SK-N-SH (cell line): ENCODE measurements around the gene DLD. TPM values are rescaled to one million over a fixed set of nuclear protein-coding genes. Genes with fewer than 3 reads are reported as not detected.
A peak's percentile ranks its signal among the peaks of the same experiment; 100 is the strongest.

Source experiments
- CTCF ChIA-PET: fragments of 300-600, 350-600 bp; formaldehyde crosslinking; extraction: SDS; loops from one replicate; lab custom pipeline; 2021; lab: Yijun Ruan, JAX
- POLR2A ChIA-PET: fragments of 350-600 bp; sonication (Branson Sonifier 250); formaldehyde crosslinking; extraction: SDS; loops from one replicate; lab custom pipeline; 2020; ENCODE audit warnings: antibody characterized with exemption, inconsistent platforms; lab: Yijun Ruan, JAX
- DNase-seq: peaks from one replicate; pipeline ENCODE4 v3.0.0; 2012
- H2AFZ ChIP-seq: fragments of 200-600 bp; sonication (generic); 2 replicates; pipeline ENCODE4 v1.8.1; 2016; ENCODE audit warnings: antibody characterized with exemption, mild to moderate bottlenecking, low read depth
- H3F3A ChIP-seq: fragments of 200-600 bp; sonication (generic); replicated peaks from 2 replicates; pipeline ENCODE3; 2016; ENCODE audit warnings: antibody characterized with exemption, mild to moderate bottlenecking; ENCODE audit not compliant: insufficient read depth
- H3K27ac ChIP-seq, 2 experiments: fragments of 200-500 bp in 1 of 2; fragments of 200-600 bp in 1 of 2; sonication (Bioruptor generic) in 1 of 2; sonication (generic), shearing (Covaris generic) in 1 of 2; 2 replicates each; pipeline versions ENCODE4 v1.5.1 to v1.6.1; 2014 to 2016; ENCODE audit warnings: low read depth in 2 of 2, inconsistent platforms in 1 of 2, low read length in 1 of 2, mild to moderate bottlenecking in 1 of 2, mixed read lengths in 1 of 2
- H3K27me3 ChIP-seq: fragments of 200-600 bp; sonication (generic), shearing (Covaris generic); 2 replicates; pipeline ENCODE4 v1.6.1; 2016; ENCODE audit warnings: mixed run types; ENCODE audit not compliant: insufficient read depth
- H3K36me3 ChIP-seq, 2 experiments: fragments of 200-500 bp in 1 of 2; fragments of 200-600 bp in 1 of 2; sonication (Bioruptor generic) in 1 of 2; sonication (generic) in 1 of 2; replicated peaks in 1 of 2; 2 replicates each; pipeline versions ENCODE3 to v1.5.1; 2014 to 2016; ENCODE audit warnings: low read length in 1 of 2, mild to moderate bottlenecking in 1 of 2; ENCODE audit not compliant: insufficient read depth in 2 of 2, control insufficient read depth in 1 of 2
- H3K4me1 ChIP-seq, 2 experiments: fragments of 200-500 bp in 1 of 2; fragments of 200-600 bp in 1 of 2; sonication (Bioruptor generic) in 1 of 2; sonication (generic), shearing (Covaris generic) in 1 of 2; 2 replicates each; pipeline versions ENCODE4 v1.5.1 to v1.6.1; 2014 to 2016; ENCODE audit warnings: low read depth in 1 of 2, low read length in 1 of 2, mixed run types in 1 of 2; ENCODE audit not compliant: insufficient read depth in 2 of 2, control insufficient read depth in 1 of 2
- H3K4me2 ChIP-seq: fragments of 200-600 bp; sonication (generic), shearing (Covaris generic); 2 replicates; pipeline ENCODE4 v1.6.1; 2017; ENCODE audit warnings: mixed run types
- H3K4me3 ChIP-seq, 2 experiments: fragments of 200-500 bp in 1 of 2; fragments of 200-600 bp in 1 of 2; sonication (Bioruptor generic) in 1 of 2; sonication (generic), shearing (Covaris generic) in 1 of 2; 2 replicates each; pipeline versions ENCODE4 v1.5.1 to v1.8.1; 2014 to 2016; ENCODE audit warnings: low read depth in 2 of 2, inconsistent platforms in 1 of 2, low read length in 1 of 2, mild to moderate bottlenecking in 1 of 2, mixed read lengths in 1 of 2, moderate library complexity in 1 of 2
- H3K79me2 ChIP-seq: fragments of 200-600 bp; sonication (generic); 2 replicates; pipeline ENCODE4 v1.8.1; 2017; ENCODE audit warnings: mild to moderate bottlenecking; ENCODE audit not compliant: insufficient read depth
- H3K9ac ChIP-seq: fragments of 200-600 bp; sonication (generic); 2 replicates; pipeline ENCODE4 v1.6.1; 2017; ENCODE audit warnings: mixed run types
- H3K9me2 ChIP-seq: fragments of 200-600 bp; sonication (generic); 2 replicates; pipeline ENCODE4 v1.6.1; 2017; ENCODE audit warnings: mixed run types
- H3K9me3 ChIP-seq: fragments of 200-600 bp; sonication (generic); 2 replicates; pipeline ENCODE4 v1.6.1; 2017; ENCODE audit warnings: mixed run types, mild to moderate bottlenecking, moderate library complexity
- H4K20me1 ChIP-seq: fragments of 200-600 bp; sonication (generic); 2 replicates; pipeline ENCODE4 v1.6.1; 2017; ENCODE audit warnings: mild to moderate bottlenecking, mixed run types; ENCODE audit not compliant: insufficient read depth
- CHD2 ChIP-seq: fragments of 150-350 bp; IDR thresholded peaks from 2 replicates; pipeline ENCODE4 v1.6.1; 2018; ENCODE audit warnings: low read length; ENCODE audit not compliant: partially characterized antibody
- ELF1 ChIP-seq: IDR thresholded peaks from 2 replicates; pipeline ENCODE4 v1.4.0; 2012
- EP300 ChIP-seq, 2 experiments: IDR thresholded peaks; 2 replicates each; pipeline versions ENCODE4 v1.4.0 to v1.6.1; 2012; ENCODE audit warnings: borderline replicate concordance in 1 of 2, low read depth in 1 of 2, low read length in 1 of 2
- EZH2phosphoT487 ChIP-seq: fragments of 200-600 bp; sonication (generic); IDR thresholded peaks from 2 replicates; pipeline ENCODE4 v1.6.1; 2017; ENCODE audit warnings: low read depth, mixed run types, mild to moderate bottlenecking, antibody characterized with exemption, moderate library complexity, borderline replicate concordance
- FOSL2 ChIP-seq: IDR thresholded peaks from 2 replicates; pipeline ENCODE4 v1.4.0; 2012; ENCODE audit warnings: low read depth, mild to moderate bottlenecking, moderate library complexity, borderline replicate concordance
- FOXJ3 ChIP-seq: sonication (generic); formaldehyde crosslinking; IDR thresholded peaks from 2 replicates; pipeline ENCODE4 v1.5.1; 2020; ENCODE audit warnings: mild to moderate bottlenecking, missing genetic modification reagents
- FOXM1 ChIP-seq: IDR thresholded peaks from 2 replicates; pipeline ENCODE4 v1.4.0; 2012; ENCODE audit warnings: low read depth, mild to moderate bottlenecking
- GABPA ChIP-seq: IDR thresholded peaks from 2 replicates; pipeline ENCODE4 v1.4.0; 2012; ENCODE audit warnings: low read depth, mild to moderate bottlenecking
- JUND ChIP-seq: IDR thresholded peaks from 2 replicates; pipeline ENCODE4 v1.4.0; 2012
- MAX ChIP-seq: IDR thresholded peaks from 2 replicates; pipeline ENCODE4 v1.4.0; 2012; ENCODE audit warnings: low read depth
- MEF2A ChIP-seq: IDR thresholded peaks from 2 replicates; pipeline ENCODE4 v1.4.0; 2012; ENCODE audit warnings: low read depth, borderline replicate concordance
- PBX3 ChIP-seq: IDR thresholded peaks from 2 replicates; pipeline ENCODE4; 2012
- POLR2AphosphoS5 ChIP-seq: IDR thresholded peaks from 2 replicates; pipeline ENCODE4 v1.6.1; 2012; ENCODE audit warnings: low read depth, low read length
- RAD21 ChIP-seq: IDR thresholded peaks from 2 replicates; pipeline ENCODE4 v1.6.1; 2012; ENCODE audit warnings: mild to moderate bottlenecking, low read length
- RXRA ChIP-seq: IDR thresholded peaks from 2 replicates; pipeline ENCODE4 v1.4.0; 2012; ENCODE audit warnings: low read depth, mild to moderate bottlenecking, borderline replicate concordance
- SIN3A ChIP-seq: IDR thresholded peaks from 2 replicates; pipeline ENCODE4 v1.6.1; 2012; ENCODE audit warnings: low read depth, mild to moderate bottlenecking, low read length, moderate library complexity, borderline replicate concordance
- TAF1 ChIP-seq: IDR thresholded peaks from 2 replicates; pipeline ENCODE4 v1.6.1; 2012; ENCODE audit warnings: low read depth, mild to moderate bottlenecking, low read length, moderate library complexity, borderline replicate concordance
- TCF12 ChIP-seq: IDR thresholded peaks from 2 replicates; pipeline ENCODE4 v1.4.0; 2012
- USF1 ChIP-seq: IDR thresholded peaks from 2 replicates; pipeline ENCODE4 v1.4.0; 2012; ENCODE audit warnings: low read depth, borderline replicate concordance
- ZBTB33 ChIP-seq: IDR thresholded peaks from 2 replicates; pipeline ENCODE4 v1.4.0; 2012; ENCODE audit warnings: low read depth, borderline replicate concordance
- WGBS: methylation state at CpG from one replicate; pipeline ENCODE4 v1.1.6; 2017; ENCODE audit warnings: low lambda C conversion rate; 5-methylcytosine and 5-hydroxymethylcytosine counted together
- polyA plus RNA-seq, 3 experiments: library from polyadenylated mRNA; depleted of rRNA; stranded (reverse); fragments of >200 nt; gene quantifications; 2 replicates each; pipeline ENCODE4 v1.2.3, GENCODE V29; 2012

Gene DLD
- polyA plus RNA-seq, 1 of the 3 experiments (the other 2 are of a cell fraction), result 140 TPM

GRCh38 chr7:107940951-107941350 is 50.0 kb downstream of the DLD start:
- peak overlapping the region; percentile 95 to 98 for H3K27ac ChIP-seq
- ChIA-PET CTCF (interaction anchor here (1.0 to 3.2 kb wide), 2 partner anchors 9 to 205 kb away, joined by 3 to 12 read pairs; no protein-coding TSS in a partner anchor), POLR2A (interaction anchor here (0.6 kb wide), 1 partner anchor 408 kb away, joined by 3 read pairs; no protein-coding TSS in a partner anchor)
- peaks cover 43 to 52% of the 10 kb centered on the region in 2 experiments for H3K4me1 ChIP-seq
- no peak overlapping the region for H2AFZ ChIP-seq
- peaks cover 19% of the 10 kb centered on the region for H3K79me2 ChIP-seq
- peaks cover 79% of the 10 kb centered on the region for H3F3A ChIP-seq
- H3K27me3 ChIP-seq, result no peaks in the 10 kb centered on the region
- H3K4me3 ChIP-seq, result no peak overlapping the region
- peaks cover 73 to 89% of the 10 kb centered on the region in 2 experiments for H3K36me3 ChIP-seq
- H3K9me3 ChIP-seq, result no peaks in the 10 kb centered on the region
- no peak overlapping the region for H3K9ac ChIP-seq
- no peak for DNase-seq
- no peaks in the 10 kb centered on the region for H3K9me2 ChIP-seq
- WGBS, result 100% methylated on average over 4 of the region's 4 CpGs
- TF ChIP-seq FOSL2, result no peak
- TF ChIP-seq SIN3A, result 0 out of 2 replicates have a peak, but pooled peaks have one; percentile 8
- TF ChIP-seq POLR2AphosphoS5, result no peak
- TF ChIP-seq USF1, result no peak
- TF ChIP-seq GABPA, result no peak
- 0 out of 2 replicates have a peak overlapping the region, but pooled peaks have one; percentile 53 for H3K4me2 ChIP-seq
- H4K20me1 ChIP-seq, result no peaks in the 10 kb centered on the region

- ChIA-PET POLR2A (no interaction called here), CTCF (interaction anchor here (0.6 kb wide), 1 partner anchor 68 kb away, joined by 3 read pairs; no protein-coding TSS in a partner anchor)
- Histone ChIP-seq H3K27me3 (no peaks in the 10 kb centered on the region), H4K20me1 (no peaks in the 10 kb centered on the region), H2AFZ (no peak overlapping the region), H3K4me3 (no peak overlapping the region), H3F3A (peaks cover 77% of the 10 kb centered on the region), H3K9ac (no peak overlapping the region), H3K9me3 (no peaks in the 10 kb centered on the region), H3K4me1 (peaks cover 35 to 52% of the 10 kb centered on the region in 2 experiments), H3K4me2 (no peak overlapping the region), H3K36me3 (peaks cover 68 to 86% of the 10 kb centered on the region in 2 experiments), H3K27ac (peak overlapping the region; percentile 53 to 98; a peak in 2 of 4 replicates), H3K79me2 (peaks cover 7% of the 10 kb centered on the region; the same call in 1 of the 2 replicates), H3K9me2 (no peaks in the 10 kb centered on the region)
- 95% methylated on average over 4 of the region's 4 CpGs for WGBS
- no peak for DNase-seq
- TF ChIP-seq USF1 (no peak), PBX3 (no peak), GABPA (no peak), FOXJ3 (CRISPR knock-in tag) (no peak), RXRA (no peak), MAX (no peak), TCF12 (no peak), POLR2AphosphoS5 (no peak), EZH2phosphoT487 (no peak), MEF2A (no peak), RAD21 (no peak), EP300 (IDR thresholded peaks at IDR 0.05; ENCODE audit: borderline replicate concordance in 1 of 2, low read depth in 1 of 2, low read length in 1 of 2) (no peak), FOXM1 (no peak), CHD2 (no peak), TAF1 (no peak), JUND (no peak), ZBTB33 (no peak), ELF1 (no peak)
These were observed 52.0 kb downstream of the DLD start for GRCh38 chr7:107943018-107943417.
